ENCODE results near the gene TEPSIN.
"Not testable (repeated sequence)": the region's sequence is repeated elsewhere in the genome, so short reads cannot be mapped to it uniquely, and the experiment has no call there.

The TEPSIN gene

GRCh38 chr17:81235822-81236740 lies 2.8 kb downstream of the TEPSIN start:
- no peak for DNase-seq (ENCODE audit: low spot score)

- DNase-seq (ENCODE audit: low spot score): no peak
Measured at GRCh38 chr17:81234940-81235821, 3.7 kb downstream of the TEPSIN start.

- no peak for DNase-seq (ENCODE audit: low spot score)
Measured at GRCh38 chr17:81234506-81234855, 4.4 kb downstream of the TEPSIN start.

- DNase-seq (ENCODE audit: low spot score): no peak
Measured at GRCh38 chr17:81233811-81234505, 4.9 kb downstream of the TEPSIN start.

- DNase-seq (ENCODE audit: low spot score): no peak
Measured at GRCh38 chr17:81233316-81233715, 5.5 kb downstream of the TEPSIN start.

GRCh38 chr17:81232616-81233241 lies 6.1 kb downstream of the TEPSIN start:
- DNase-seq (ENCODE audit: low spot score): no peak

- no peak for DNase-seq (ENCODE audit: low spot score)
Measured at GRCh38 chr17:81231766-81232581, 6.9 kb downstream of the TEPSIN start.

- no peak for DNase-seq (ENCODE audit: low spot score)
Measured at GRCh38 chr17:81231121-81231645, 7.7 kb downstream of the TEPSIN start.

GRCh38 chr17:81230043-81230820 lies 8.6 kb downstream of the TEPSIN start:
- peak; percentile 60 for DNase-seq (ENCODE audit: low spot score)

- DNase-seq (ENCODE audit: low spot score): no peak
Measured at GRCh38 chr17:81229666-81229920, 9.3 kb downstream of the TEPSIN start.

- no peak for DNase-seq (ENCODE audit: low spot score)
Measured at GRCh38 chr17:81228834-81229665, 9.8 kb downstream of the TEPSIN start.

- DNase-seq (ENCODE audit: low spot score): no peak
Measured at GRCh38 chr17:81228420-81228819, 10.4 kb downstream of the TEPSIN start.

- DNase-seq (ENCODE audit: low spot score): not testable (repeated sequence)
Measured at GRCh38 chr17:81227630-81228029, 11.2 kb downstream of the TEPSIN start.

- DNase-seq (ENCODE audit: low spot score): no peak
Measured at GRCh38 chr17:81223762-81224130, 15.1 kb downstream of the TEPSIN start.

GRCh38 chr17:81222906-81223761 lies 15.7 kb downstream of the TEPSIN start, which contains the start of gene CEP131:
Gene CEP131, minus strand, starts transcription at chr17:81222965. Its CDS starts 2,909 bp downstream, at chr17:81220056.
- peak; percentile 100 for DNase-seq (ENCODE audit: low spot score)

- DNase-seq (ENCODE audit: low spot score): no peak
Measured at GRCh38 chr17:81222620-81222905, 16.3 kb downstream of the TEPSIN start.

- DNase-seq (ENCODE audit: low spot score): peak; percentile 44
Measured at GRCh38 chr17:81221842-81222619, 16.8 kb downstream of the TEPSIN start.

- DNase-seq (ENCODE audit: low spot score): no peak
Measured at GRCh38 chr17:81221371-81221841, 17.4 kb downstream of the TEPSIN start.
